ENCODE measurements around the gene TRIM8.

Gene TRIM8

DNA sequence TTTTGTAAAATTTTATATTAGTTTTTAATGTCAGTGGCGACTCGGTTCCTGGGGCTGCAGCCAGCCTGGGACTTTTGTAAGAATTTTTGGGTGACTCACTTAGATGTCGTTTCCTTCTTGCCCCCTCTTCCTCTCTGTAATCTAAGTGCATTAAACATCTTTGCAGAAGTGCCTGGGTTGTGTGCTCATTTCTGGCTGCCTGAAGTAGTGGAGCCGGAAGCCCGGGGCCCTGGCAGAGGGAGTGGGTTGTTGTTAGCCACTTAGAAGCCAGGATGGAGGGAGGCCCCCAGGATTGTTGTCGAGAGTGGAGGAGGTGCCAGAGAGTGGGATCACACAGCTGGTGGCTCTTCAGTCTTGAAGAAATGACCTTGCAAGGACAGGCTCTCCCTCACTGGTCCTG, 11.0 kb upstream of the TRIM8 start:
- DNase-seq (ENCODE audit: low spot score): peak; percentile 31

DNA sequence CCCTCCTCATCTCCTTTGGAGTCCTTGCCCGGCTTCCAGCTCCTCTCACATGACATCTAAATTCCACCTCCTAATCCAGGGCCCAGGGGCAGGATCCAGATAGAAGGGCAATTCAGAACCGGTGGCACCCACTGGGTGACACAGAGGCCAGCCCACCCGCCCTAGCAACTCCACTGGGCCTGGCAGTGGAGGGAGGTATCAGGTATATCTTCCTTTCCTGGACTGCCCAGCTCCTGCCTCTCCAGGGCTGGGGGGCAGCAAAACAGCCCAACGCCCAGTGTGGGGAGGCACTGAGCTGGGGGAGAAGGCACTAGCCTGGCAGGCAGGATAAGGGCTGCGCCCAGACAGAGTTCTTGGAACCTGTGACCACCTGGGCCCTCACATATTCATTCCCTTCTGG, 10.4 kb upstream of the TRIM8 start:
- no peak for DNase-seq (ENCODE audit: low spot score)

DNA sequence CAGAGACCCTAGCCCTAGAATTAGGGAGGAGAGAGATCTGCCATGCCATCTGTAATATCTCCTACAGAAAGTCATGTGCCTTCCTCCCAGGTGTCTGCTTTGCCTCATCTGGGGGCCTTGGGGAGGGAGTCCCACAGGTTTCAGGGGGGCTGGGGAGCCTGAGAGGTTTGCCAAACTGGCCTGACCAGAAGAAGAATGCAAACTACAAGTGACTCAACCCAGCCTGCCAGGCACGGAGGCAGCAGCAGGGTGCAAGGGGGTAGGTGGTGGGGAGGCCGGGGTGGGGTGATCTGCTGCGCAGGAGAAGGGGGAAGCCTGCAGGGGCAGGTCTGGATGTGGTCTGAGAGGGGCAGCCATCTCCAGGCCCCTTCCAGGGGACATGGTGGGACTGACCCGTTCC, 9.6 kb upstream of the TRIM8 start:
- no peak for DNase-seq (ENCODE audit: low spot score)

DNA sequence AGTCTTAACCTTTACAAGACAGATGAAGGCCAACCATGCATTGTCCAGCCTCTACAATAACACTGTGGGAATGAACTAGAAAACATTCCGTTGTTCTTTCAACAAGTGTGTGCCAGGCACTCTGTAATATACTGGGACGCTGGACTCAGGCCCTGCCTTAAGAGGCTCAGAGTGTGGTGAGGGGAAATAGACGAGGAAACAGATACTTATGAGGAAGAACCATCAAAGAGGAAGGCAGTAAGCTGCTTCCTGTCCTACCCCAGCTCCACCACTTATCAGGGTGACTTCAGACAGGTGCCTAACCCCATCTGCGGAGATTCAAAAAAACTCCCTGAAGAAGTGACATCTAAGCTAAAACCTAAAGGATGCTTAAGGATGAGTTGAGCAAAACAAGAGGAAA, 8.9 kb upstream of the TRIM8 start:
- DNase-seq (ENCODE audit: low spot score): no peak

DNA sequence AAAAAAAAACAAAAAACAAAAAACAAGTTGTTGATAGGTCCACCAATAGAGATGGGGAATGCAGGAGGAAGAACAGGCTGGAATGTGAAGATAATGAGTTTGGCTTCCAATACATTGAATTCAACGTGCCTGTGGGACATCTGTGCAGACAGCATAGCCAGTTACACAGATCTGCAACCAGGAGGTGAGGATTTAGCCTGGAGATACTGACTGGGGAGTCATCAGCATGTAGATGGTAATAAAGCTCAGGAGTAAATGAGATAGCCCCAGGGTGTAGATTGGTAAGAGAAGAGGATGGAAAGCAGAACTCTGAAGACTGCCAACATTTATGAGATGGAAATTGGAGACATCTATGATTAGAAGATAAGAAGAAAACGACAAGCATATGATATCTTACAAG, 4.7 kb upstream of the TRIM8 start:
- DNase-seq (ENCODE audit: low spot score): no peak

DNA sequence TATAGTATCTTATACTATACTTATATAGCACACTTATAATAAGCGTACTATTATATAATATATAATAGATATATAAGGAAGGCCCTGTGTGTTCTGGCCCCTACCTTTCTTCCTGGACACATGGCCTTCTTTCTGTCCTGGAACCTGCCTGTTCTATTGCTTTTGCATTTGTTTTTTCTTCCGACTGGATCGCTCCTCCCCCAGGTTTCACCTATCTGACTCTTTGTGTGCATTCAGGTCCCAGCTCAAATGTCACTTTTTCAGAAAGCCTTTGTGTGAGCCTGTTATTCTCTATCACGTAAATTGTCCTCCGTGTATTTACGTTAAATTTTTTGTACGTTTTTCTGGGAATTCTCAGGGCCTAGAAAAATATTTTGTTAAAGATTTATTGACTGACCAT, 2.9 kb upstream of the TRIM8 start:
- DNase-seq (ENCODE audit: low spot score): no peak

DNA sequence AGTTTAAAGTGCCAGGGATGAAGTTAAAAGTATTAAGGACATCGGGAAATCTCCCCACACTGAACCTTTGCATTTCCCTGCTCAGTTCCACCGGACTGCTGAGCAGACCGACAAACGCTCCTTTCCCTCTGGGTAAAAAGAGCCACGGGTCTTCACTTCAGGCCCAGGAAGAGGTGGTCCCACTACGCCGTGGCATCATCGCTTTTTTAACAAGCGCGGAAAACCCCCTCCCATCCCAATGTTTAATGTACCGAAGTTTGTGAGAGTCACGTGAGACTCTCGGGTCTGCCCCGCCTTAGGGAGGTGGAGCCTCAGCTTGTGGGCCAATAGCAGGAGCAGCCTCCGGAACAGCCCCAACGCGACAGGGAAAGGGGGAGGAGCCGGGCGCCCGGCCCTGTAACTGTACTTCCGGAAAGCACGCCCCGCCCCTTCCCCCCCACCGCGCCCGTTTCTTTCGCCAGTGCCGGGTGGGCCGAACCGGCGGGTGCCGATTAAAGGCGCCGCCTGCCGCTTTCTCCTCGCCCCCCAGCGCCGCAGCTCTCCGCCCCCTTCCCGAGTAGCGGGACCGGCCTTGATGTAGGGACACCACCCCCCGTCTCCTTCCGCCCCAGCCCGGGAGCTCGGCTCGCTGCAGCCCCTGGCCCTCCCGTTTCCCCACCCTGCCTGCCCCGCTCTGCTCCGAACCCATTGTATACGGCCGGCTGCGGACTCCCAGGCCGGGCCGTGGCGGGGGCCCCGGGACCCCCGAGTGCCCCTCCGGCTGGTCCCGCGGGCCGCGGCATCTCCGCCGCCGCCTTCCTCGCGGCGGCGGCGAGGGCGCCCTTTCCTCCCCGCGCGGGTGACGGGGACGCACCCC, 2.2 kb upstream of the TRIM8 start:
- DNase-seq (ENCODE audit: low spot score): peak; percentile 95

DNA sequence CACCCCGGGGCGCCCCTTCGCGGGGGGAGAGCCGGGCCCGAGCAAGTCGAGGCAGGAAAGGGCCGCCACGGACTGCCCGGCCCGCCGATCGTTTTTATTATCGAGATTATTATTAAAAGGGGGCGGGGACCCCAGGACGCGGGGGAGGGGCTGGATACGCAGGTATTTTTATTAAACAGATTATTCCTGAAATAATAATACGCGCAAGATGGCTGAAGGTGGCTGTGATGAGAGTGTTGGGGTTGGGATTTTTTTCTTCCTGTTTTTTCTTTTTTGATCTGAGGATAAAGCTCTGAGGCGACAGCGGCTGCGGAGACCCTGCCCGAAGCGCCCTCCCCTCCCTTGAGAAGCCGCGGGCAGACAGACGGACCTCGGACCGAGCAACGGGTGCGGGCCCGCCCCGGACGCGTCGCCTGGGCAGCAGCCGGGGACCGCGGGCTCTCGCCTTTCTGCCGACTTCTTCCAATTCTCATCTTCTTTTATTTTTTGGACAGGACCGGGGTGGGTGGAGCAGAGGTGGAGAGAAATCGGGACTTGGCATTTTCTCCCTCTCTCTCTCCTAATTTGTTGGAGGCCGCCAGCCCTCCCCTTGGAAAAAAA, 1.4 kb upstream of the TRIM8 start:
- DNase-seq (ENCODE audit: low spot score): peak; percentile 47

DNA sequence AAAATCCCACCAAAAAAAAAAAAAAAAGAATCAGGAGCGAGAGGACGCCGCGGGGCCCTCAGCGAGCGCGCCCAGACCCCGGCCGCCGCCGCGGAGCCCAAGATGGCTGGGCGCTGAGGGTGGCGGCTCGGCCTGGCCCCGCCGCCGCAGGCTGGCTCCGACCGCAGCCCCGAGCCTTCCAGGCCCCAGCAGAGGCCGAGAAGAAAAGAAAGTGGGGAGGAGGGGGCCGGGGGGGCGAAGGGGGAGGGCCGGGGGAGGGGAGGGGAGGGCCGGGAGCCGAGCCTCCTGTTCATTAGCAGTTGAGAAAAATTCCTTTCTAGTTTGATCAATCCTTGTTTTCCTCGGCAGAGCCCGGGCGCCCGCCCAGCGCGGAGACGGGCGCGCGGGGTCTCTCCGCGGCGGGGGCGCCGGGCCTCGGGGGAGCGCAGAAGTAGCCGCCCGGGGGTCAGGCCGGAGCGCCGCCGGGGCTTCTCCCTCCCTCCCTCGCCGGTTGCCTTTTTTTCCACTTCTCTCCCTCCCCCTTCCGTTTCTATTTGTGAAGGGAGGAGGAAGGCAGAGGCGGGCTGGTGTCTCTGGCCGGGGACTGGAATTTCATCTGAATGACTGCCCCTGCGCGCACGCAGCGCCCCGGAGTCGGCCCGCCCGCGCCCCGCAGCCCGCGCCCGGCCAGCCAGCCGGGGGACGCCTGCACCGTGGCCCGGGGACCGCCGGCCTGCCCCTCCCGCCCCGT, 778 bp upstream of the TRIM8 start:
- peak; percentile 66 for DNase-seq (ENCODE audit: low spot score)

DNA sequence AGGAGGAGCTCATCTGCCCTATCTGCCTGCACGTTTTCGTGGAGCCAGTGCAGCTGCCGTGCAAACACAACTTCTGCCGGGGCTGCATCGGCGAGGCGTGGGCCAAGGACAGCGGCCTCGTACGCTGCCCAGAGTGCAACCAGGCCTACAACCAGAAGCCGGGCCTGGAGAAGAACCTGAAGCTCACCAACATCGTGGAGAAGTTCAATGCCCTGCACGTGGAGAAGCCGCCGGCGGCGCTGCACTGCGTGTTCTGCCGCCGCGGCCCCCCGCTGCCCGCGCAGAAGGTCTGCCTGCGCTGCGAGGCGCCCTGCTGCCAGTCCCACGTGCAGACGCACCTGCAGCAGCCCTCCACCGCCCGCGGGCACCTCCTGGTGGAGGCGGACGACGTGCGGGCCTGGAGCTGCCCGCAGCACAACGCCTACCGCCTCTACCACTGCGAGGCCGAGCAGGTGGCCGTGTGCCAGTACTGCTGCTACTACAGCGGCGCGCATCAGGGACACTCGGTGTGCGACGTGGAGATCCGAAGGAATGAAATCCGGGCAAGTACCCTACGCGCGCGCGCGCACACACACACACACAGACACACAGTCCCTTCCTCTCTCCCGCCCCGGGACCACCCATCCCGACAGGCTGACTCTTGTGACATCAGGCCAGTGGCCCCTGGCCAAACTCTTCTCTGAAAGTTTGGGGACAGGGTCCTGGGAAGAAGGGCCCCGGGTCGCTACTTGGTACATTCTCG, 538 bp downstream of the TRIM8 start:
- no peak for DNase-seq (ENCODE audit: low spot score)

DNA sequence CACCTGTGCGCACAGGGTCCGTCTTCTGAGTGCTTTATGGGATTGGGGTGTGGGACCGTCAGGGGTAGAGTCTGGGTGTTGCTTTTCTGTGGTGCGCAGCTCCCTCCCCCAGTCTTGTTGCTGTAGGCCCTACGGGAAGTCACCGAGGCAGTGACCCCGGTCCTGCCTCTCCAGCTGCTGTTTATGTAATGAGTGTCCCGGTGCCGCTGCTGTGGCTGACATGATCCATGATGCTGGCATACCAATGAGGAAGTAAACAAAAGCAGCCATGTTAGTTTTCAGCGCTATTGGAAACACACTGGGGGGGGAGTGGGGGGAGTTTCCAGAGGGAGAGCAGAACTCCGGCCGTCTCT, 1.1 kb downstream of the TRIM8 start:
- DNase-seq (ENCODE audit: low spot score): no peak

DNA sequence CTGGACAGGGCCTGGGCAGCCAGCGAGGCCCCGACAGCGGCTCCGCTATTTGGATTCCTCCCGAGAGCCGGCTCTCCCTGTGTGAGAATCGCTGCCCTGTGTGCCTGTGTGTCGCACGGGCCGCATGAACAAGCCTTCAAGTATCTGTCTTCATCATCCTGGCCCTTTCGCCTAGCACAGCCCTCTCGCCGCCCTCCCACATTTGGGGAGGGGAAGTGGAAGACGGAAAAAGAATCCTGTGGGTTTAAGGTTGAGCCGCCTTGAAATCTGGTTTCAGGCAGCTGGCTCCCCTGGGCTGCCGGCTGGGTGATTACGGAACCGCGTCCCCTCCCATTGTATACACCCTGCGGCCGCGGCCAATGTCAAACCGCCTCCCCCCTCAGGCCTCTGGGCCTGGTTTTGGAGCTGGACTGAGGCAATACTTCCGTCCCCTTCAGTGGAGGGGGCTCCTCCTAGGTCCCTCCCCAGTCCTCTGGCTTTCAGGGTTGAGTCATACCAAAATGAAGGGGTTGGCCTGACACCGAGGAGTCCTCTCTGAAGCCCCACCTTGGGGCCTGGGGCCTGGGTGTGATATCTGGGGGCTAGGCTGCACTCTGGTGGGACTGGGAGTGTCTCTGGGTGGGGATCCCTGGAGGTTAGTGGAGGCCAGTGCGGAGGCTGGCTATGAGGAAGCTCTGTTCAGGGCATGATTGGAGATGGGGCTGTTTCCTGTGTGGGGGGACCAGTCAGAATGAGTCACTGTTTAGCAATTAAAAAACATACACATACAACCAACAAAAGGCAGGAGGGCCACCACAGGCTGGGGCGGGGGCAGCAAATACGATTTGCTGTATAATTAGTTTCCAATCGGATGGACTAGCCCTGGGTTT, 1.7 kb downstream of the TRIM8 start:
- DNase-seq (ENCODE audit: low spot score): peak; percentile 87

DNA sequence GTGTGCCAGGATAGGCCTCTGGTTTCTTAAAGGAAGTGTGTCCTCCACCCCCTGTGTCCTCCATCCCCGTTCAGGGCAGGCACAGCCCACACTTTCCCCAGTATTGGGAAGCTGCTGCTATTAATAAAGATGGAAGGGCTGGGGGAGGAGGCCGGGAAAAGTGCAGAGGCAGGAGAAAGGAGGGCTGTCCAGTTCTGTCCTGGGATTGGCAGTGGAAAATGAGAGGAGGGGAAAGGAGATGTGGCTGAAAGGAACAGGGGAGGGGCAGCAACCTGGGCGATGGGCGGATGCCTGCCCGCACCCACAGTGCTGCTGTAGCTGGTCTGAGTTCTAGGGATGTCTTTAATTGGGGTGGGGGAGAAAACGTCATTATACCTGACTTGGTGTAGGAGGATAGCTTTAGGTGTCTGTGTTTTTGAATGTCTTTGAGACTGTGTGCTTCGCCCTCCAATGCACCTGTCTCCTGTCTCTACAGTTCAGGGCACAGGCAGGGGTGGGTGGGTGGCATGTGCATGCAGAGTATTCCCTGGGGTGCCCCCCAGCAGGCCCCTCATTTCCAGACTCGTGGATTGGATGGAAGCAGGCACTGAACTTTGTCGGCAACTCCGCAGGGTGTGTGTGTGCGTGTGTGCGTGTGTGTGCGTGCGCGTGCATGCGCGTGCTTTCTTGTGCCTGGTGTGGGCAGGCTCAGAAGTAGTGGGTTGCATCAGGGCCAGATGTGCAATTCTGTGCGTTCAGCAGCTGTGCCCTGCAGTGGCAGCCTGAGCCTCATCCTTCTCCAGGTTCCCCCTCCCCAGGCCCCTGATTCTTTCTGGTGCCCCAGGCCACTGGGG, 2.5 kb downstream of the TRIM8 start:
- DNase-seq (ENCODE audit: low spot score): no peak

DNA sequence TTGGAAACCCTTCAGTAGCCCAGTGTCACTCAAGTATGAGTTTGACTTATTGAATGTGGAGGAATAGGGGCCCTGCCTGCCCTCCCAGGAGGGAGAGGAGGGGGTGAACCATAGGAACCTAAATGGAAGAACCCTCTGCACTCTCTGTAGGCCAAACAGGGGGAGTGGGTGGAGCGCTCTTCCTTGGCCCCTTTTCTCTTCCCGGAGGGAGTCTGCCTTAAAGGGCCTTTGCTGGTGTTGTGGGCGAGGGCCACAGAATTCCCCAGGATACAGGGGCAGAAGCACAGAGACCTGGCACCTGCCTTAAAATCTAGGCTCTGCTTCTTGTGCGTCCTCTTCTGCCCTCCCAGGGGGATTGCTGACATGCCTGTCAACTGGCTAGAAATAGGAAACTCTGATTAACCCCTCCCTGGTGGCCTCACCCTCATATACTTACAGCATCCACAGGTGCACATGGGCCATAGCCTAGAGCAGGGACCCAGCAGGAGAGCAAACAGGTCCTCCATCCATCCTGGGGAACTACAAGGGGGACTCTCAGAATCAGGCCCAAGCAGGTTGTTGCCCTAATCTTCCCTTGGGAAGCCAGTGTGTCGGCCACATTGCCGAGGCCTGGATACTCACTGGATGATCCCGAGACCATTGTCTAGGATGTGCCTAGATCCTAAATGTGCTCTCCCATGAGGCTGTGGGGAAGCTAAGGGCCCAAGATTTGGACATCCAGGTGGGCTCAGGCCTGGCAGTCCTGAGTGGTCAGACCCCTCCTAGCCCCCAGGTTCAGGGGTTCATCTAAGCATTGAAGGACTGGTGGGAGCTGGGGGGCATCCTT, 3.4 kb downstream of the TRIM8 start:
- DNase-seq (ENCODE audit: low spot score): no peak

DNA sequence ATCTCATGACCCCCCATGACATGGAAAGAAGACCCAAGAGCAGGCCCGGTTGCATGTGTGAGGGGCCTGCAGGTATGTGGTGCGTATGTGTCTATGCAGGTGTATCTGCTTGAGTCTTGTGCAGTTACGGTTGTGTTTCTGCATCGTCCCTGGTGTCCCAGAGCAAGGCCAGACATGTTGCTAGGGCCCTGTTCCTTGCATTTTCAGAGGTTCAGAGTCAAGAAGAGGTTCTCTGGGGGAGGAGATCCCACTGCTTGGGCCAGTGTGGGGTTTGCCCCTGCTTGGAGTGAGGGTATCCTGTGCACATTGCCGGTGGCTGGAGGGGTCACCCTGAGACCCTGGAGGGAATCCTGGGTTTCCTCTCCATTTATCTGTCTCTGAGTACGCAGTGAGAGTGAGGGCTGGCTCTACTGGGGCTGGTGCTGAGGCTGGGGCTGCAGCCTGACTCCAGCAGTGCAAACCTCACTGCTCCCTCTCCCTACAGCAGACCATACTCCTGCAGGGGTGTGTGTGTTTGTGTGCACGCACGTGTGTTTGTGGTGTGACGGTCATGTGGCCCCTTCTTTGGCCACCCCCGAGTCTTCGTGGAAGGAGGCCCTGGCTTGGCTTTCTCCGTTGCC, 4.1 kb downstream of the TRIM8 start:
- no peak for DNase-seq (ENCODE audit: low spot score)

DNA sequence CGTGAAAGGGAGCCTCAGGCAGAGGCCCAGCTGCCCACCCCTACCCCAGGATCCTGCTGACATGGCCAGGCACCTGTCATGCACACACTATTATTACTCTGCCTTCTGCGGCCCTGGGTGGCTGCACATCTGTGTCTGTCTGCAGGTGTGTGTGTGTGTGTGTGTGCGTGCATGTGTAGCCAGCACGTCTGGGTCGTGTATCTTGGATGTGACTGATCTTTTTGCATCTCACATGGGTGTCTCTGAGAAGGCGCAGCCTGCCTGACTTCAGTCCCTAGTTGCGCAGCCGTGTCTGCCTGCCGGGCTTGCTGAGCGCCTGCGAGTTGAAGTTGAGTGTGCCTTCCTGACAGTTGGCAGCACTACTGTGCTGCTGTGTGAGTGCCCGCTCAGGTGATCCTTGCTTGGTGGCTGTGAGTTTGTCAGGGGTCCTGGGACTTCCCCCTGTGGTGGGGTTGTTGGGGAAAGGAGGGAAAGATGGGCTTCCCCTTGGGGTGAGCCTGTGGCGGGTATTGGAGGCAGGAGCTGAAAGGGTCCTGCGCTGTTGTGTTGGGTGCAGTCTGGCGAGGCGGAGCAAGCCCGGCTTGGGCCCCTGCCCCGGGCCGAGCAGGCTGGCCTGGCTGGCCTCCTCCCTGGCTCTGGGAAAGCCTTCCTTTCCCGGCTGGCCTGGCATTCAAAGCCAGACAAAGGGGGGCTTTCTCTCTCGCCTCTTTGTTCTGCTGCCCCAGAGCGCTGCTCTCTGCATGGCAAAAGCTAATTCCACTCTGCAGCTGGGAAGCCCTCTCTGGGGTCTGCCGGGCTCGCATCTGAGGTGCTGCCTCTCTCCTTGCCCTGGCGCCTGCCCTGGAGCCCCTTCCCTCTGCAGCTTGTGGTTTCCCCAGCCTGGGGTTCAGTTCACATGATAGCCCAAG, 4.9 kb downstream of the TRIM8 start:
- DNase-seq (ENCODE audit: low spot score): no peak

DNA sequence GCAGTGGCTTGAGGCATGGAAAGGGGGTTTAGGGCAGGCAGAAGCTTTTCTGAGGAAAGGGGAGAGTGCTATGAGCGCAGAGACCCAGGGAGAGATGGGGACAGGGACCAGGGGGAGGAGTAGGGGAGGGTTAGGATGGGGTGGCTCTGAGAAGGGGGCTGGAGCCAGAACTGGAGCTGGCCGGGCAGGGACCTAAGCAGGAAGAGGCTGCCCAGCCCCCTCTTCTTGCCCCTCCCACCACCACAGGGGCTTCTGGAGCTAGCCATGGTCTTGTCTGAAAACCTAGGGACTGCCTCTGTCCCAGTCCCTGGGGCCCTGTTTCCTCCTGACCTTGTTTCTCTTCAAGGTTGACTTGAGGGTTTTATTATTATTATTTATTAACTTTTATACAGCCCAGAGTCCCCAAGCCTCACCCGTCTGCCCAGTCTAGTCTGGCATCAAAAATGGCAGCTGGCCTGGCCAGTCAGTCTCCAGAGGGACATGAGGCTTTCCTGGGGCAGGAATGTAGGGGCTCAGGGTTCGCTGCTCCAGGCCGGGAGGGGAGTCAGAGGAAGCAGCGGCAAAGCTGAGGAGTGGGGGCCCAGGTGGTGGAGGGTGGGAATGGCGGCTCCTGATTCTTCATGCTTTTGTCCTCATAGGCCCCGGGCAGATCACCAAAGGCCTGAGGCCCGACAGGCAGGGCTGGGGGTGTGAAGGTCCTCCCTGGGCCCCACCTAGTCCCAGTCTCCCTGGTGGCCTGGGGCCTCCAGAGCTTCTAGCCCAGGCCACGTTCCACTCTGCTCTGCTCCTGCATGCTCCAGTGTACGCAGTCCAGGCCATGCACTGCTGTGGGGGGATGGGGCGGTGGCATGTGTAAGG, 5.7 kb downstream of the TRIM8 start:
- no peak for DNase-seq (ENCODE audit: low spot score)
